ENCODE measurements around the gene INCENP.

GRCh38 chr11:62186195-62186594, 62.4 kb downstream of the INCENP start:
- no peak for TF ChIP-seq CTCF (IDR thresholded peaks at IDR 0.05)
- TF ChIP-seq POLR2A (IDR thresholded peaks at IDR 0.05) = no peak

Measured in heart left ventricle (tissue), 13 donors.